Muscle layer of colon (tissue), 2 donors: ENCODE measurements around the gene WWOX.
"Not testable (repeated sequence)": the region's sequence is repeated elsewhere in the genome, so short reads cannot be mapped to it uniquely, and the experiment has no call there.

Experiments
- H3K27ac ChIP-seq: one replicate; pipeline ENCODE4 v1.7.0; 2013; ENCODE audit warnings: low read depth, mild to moderate bottlenecking, low read length, moderate library complexity
- H3K27me3 ChIP-seq, 2 donors: one replicate each; pipeline ENCODE4 v1.7.0; 2013; ENCODE audit warnings: low read length in 2 of 2, mild to moderate bottlenecking in 2 of 2; ENCODE audit not compliant: insufficient read depth in 2 of 2, control insufficient read depth in 1 of 2
- H3K36me3 ChIP-seq: one replicate; pipeline ENCODE4 v1.7.0; 2013; ENCODE audit warnings: mild to moderate bottlenecking, low read length; ENCODE audit not compliant: insufficient read depth
- H3K4me1 ChIP-seq: one replicate; pipeline ENCODE4 v1.7.0; 2013; ENCODE audit warnings: mild to moderate bottlenecking, low read length; ENCODE audit not compliant: insufficient read depth
- H3K4me3 ChIP-seq, 2 donors: one replicate each; pipeline ENCODE4 v1.7.0; 2013; ENCODE audit warnings: low read length in 2 of 2, low read depth in 1 of 2, mild to moderate bottlenecking in 1 of 2, moderate library complexity in 1 of 2
- H3K9ac ChIP-seq: one replicate; pipeline ENCODE4 v1.7.0; 2013; ENCODE audit warnings: low read length
- H3K9me3 ChIP-seq: one replicate; pipeline ENCODE4 v1.7.0; 2013; ENCODE audit warnings: mild to moderate bottlenecking, low read length
- donor health status: abdominal sarcoma.
- donor health status: Adenocarcinoma of cecum.

WWOX gene

DNA sequence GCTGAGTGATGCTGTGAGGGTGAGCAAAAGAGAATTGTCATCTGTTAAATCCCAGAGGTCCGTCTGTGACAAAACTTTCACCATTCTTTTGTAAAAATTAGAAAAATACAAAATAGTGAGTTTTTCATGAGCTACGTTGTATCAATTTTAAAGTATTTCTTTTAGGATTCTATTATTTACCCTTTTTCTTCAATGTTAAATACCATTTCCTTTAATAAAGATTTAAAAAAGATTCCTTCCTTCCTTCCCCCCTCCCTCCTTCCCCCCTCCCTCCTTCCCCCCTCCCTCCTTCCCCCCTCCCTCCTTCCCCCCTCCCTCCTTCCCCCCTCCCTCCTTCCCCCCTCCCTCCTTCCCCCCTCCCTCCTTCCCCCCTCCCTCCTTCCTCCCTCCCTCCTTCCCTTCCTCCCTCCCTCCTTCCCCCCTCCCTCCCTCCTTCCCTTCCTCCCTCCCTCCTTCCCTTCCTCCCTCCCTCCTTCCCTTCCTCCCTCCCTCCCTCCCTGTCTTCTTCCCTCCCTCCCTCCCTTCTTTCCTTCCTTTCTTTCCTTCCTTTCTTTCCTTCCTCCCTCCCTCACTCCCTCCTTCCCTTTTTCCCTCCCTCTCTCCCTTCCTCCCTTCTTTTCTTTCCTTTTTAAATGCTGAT, 505.1 kb downstream of the WWOX start:
- H3K27me3 ChIP-seq, H3K4me3 ChIP-seq, H3K9me3 ChIP-seq, H3K27ac ChIP-seq, H3K36me3 ChIP-seq, H3K9ac ChIP-seq: not testable (repeated sequence)
- peaks cover 16% of the 10 kb centered on the region for H3K4me1 ChIP-seq

DNA sequence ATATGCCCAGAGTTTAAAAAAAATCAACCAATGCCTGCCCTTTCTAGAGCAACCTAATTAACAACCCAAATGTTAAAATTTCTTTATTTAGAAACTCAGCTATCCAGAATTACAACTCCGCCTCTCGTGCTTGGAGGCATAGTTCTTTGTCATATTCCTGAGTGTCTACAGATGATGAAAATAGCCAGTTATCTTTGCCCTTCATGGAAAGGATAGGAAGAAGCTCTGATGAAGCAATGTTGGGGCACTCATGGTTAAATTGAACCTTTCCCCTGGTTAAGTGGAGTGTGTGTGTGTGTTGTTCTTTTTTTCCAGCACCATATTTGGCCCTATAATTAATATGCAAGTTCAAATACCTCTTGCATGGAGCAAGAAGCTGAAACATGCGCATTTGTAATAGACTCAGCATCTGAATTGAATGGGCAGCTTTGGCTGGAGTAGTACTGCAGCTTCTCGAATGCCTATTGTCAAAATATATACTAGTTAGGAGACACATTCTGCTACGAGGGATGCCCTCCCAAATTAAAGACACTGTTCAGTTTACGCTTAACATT, 506.2 kb downstream of the WWOX start:
- Histone ChIP-seq H3K36me3 (no peaks in the 10 kb centered on the region), H3K27ac (no peak overlapping the region), H3K4me3 (no peak overlapping the region), H3K27me3 (no peaks in the 10 kb centered on the region), H3K4me1 (peaks cover 16% of the 10 kb centered on the region), H3K9me3 (no peaks in the 10 kb centered on the region), H3K9ac (no peak overlapping the region)

DNA sequence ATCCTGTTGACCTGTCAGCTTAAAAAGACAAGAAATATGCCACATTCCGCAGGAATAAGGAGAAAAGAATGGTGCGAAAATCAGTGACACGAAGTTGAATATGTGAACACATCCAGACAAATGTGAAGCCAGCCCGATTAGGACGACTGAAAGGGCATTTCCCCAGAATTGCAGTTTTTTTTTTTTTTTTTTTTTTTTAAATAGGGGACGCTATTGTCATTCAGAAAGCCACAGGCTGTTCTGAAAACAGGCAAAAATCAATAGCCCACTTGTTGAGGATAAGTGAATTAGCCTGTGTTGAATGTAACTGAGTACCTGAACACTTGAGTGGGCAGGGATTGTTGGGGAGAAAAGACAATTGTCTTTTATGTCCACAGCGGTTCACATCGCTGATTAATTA, 507.1 kb downstream of the WWOX start:
- H3K36me3 ChIP-seq = no peaks in the 10 kb centered on the region
- H3K4me1 ChIP-seq = peaks cover 16% of the 10 kb centered on the region
- H3K9ac ChIP-seq = no peak overlapping the region
- H3K4me3 ChIP-seq = no peak overlapping the region
- H3K27ac ChIP-seq = no peak overlapping the region
- no peaks in the 10 kb centered on the region for H3K9me3 ChIP-seq
- no peaks in the 10 kb centered on the region for H3K27me3 ChIP-seq

- H3K9ac ChIP-seq = no peak overlapping the region
- H3K9me3 ChIP-seq = no peaks in the 10 kb centered on the region
- no peak overlapping the region for H3K4me3 ChIP-seq
- H3K27ac ChIP-seq = no peak overlapping the region
- peaks cover 16% of the 10 kb centered on the region for H3K4me1 ChIP-seq
- H3K27me3 ChIP-seq = no peaks in the 10 kb centered on the region
- H3K36me3 ChIP-seq = no peaks in the 10 kb centered on the region
These were observed 507.6 kb downstream of the WWOX start for GRCh38 chr16:78607022-78607421.

GRCh38 chr16:78607465-78607864, 508.0 kb downstream of the WWOX start:
- peak overlapping the region; percentile 54 for H3K27ac ChIP-seq
- no peaks in the 10 kb centered on the region for H3K36me3 ChIP-seq
- no peaks in the 10 kb centered on the region for H3K27me3 ChIP-seq
- no peak overlapping the region for H3K4me3 ChIP-seq
- no peaks in the 10 kb centered on the region for H3K9me3 ChIP-seq
- peaks cover 16% of the 10 kb centered on the region for H3K4me1 ChIP-seq
- H3K9ac ChIP-seq = no peak overlapping the region

- H3K36me3 ChIP-seq = no peaks in the 10 kb centered on the region
- H3K27ac ChIP-seq = peak overlapping the region; percentile 54
- H3K9me3 ChIP-seq = no peaks in the 10 kb centered on the region
- no peaks in the 10 kb centered on the region for H3K27me3 ChIP-seq
- peaks cover 16% of the 10 kb centered on the region for H3K4me1 ChIP-seq
- H3K4me3 ChIP-seq = peak overlapping the region; percentile 23 to 63
- peak overlapping the region; percentile 37 for H3K9ac ChIP-seq
These were observed 508.9 kb downstream of the WWOX start for GRCh38 chr16:78608305-78608776.

DNA sequence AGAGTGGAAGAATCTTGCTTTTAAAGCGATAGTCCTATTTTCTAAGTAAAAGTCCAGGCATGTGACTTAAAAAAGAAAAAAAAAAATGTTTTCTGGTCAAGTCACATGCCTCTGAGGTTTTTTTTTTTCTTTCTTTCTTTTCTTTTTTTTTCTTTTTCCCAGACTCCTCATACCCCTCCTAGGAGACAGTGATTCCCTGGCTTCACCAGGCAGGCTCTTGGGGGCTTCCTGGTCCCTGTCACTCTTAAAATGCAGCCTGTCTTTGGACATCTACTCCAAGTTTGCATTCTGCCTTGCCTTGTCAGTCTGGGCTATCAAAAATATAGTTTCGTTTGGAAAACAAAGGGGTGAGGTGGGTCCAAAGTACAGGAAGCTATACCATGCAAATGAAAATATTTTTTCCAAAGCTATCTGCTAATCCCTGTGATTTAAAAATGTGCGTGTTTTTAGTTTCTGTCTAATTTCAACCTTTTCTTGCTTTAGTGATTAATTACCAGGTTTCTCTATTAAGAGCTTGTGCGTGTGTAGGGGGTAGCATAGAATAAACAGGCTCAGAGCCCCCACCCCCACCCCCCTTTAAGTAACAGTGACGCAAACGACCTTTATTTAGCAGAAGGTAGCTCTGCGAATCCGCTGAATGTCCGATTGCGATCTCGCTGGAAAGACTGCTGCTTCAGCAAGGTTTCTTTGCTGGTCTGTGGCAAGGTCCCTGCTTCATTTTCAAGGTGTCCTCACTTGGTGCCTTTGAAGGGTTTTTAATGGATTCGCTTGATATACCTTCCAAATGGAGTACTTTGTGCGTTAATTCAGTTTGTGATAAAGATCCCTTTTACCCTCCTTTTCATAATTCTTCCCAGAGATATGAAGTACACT, 510.2 kb downstream of the WWOX start:
- Histone ChIP-seq H3K9ac (peak overlapping the region; percentile 37), H3K4me3 (peak overlapping the region in 1 of 2 donors; percentile 51), H3K27me3 (no peaks in the 10 kb centered on the region), H3K4me1 (peaks cover 16% of the 10 kb centered on the region), H3K27ac (no peak overlapping the region), H3K9me3 (no peaks in the 10 kb centered on the region), H3K36me3 (no peaks in the 10 kb centered on the region)

DNA sequence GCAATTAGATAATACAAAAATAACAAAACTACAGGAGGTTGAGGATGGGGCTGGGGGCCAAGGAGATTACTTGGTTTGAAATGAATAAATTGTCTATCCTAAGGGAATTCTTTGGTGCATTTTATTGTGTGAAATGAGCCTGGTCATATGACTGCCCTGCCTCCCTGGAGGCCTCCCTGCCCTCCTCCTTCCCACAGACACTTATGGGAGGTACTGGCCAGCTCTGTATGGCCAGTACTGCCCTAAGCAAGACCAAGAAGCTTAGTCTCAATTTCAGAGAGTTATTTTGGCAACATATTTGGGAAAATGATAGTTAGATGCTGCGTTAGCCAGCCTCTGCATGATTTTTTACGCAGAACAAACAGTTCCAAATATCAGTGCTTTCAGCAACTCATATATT, 511.9 kb downstream of the WWOX start:
- no peak overlapping the region for H3K4me3 ChIP-seq
- no peak overlapping the region for H3K27ac ChIP-seq
- H3K36me3 ChIP-seq = no peaks in the 10 kb centered on the region
- no peaks in the 10 kb centered on the region for H3K27me3 ChIP-seq
- no peak overlapping the region for H3K9ac ChIP-seq
- H3K4me1 ChIP-seq = peaks cover 11% of the 10 kb centered on the region
- H3K9me3 ChIP-seq = no peaks in the 10 kb centered on the region

GRCh38 chr16:78619811-78620210, 520.4 kb downstream of the WWOX start:
- no peak overlapping the region for H3K9ac ChIP-seq
- no peaks in the 10 kb centered on the region for H3K27me3 ChIP-seq
- H3K4me3 ChIP-seq = no peak overlapping the region
- H3K4me1 ChIP-seq = no peaks in the 10 kb centered on the region
- H3K9me3 ChIP-seq = peaks cover 3% of the 10 kb centered on the region
- H3K27ac ChIP-seq = no peak overlapping the region
- no peaks in the 10 kb centered on the region for H3K36me3 ChIP-seq

GRCh38 chr16:78620291-78620690, 520.8 kb downstream of the WWOX start:
- H3K4me3 ChIP-seq = no peak overlapping the region
- H3K4me1 ChIP-seq = no peaks in the 10 kb centered on the region
- no peaks in the 10 kb centered on the region for H3K27me3 ChIP-seq
- no peak overlapping the region for H3K9ac ChIP-seq
- no peak overlapping the region for H3K27ac ChIP-seq
- peaks cover 3% of the 10 kb centered on the region for H3K9me3 ChIP-seq
- no peaks in the 10 kb centered on the region for H3K36me3 ChIP-seq

GRCh38 chr16:78623796-78624195, 524.3 kb downstream of the WWOX start:
- H3K4me3 ChIP-seq = no peak overlapping the region
- no peaks in the 10 kb centered on the region for H3K27me3 ChIP-seq
- H3K4me1 ChIP-seq = peaks cover 9% of the 10 kb centered on the region
- no peak overlapping the region for H3K27ac ChIP-seq
- H3K9me3 ChIP-seq = peaks cover 3% of the 10 kb centered on the region
- H3K9ac ChIP-seq = no peak overlapping the region
- H3K36me3 ChIP-seq = no peaks in the 10 kb centered on the region
